HEK293 (cell line): ENCODE data around the gene TSPAN9.
A peak's percentile ranks its signal among the peaks of the same experiment; 100 is the strongest.

Experiments
- CTCF ChIA-PET: fragments of 350-600 bp; formaldehyde crosslinking; extraction: SDS; loops from one replicate; lab custom pipeline; 2021; ENCODE audit warnings: antibody characterized with exemption; lab: Yijun Ruan, JAX
- POLR2A ChIA-PET: fragments of 300-600 bp; formaldehyde crosslinking; extraction: SDS; loops from one replicate; lab custom pipeline; 2020; ENCODE audit warnings: antibody characterized with exemption, inconsistent platforms; lab: Yijun Ruan, JAX
- H3K27ac ChIP-seq: fragments of 200-500 bp; sonication (Bioruptor generic); 2 replicates; pipeline ENCODE4 v1.5.1; 2014; ENCODE audit warnings: low read depth, low read length, control low read depth, inconsistent platforms; ENCODE audit errors: extremely low read depth
- H3K36me3 ChIP-seq, 2 experiments: fragments of 200-500 bp in 1 of 2; sonication (Bioruptor generic) in 1 of 2; 1 replicate in 1 of 2; 2 replicates in 1 of 2; pipeline ENCODE4 v1.5.1; 2014 to 2017; ENCODE audit warnings: inconsistent platforms in 2 of 2, low read length in 2 of 2; ENCODE audit not compliant: control insufficient read depth in 2 of 2, insufficient read depth in 1 of 2
- H3K4me1 ChIP-seq: fragments of 200-500 bp; sonication (Bioruptor generic); 2 replicates; pipeline ENCODE4 v1.5.1; 2014; ENCODE audit warnings: mild to moderate bottlenecking, low read length, inconsistent platforms; ENCODE audit not compliant: control insufficient read depth, insufficient read depth
- H3K4me3 ChIP-seq: 2 replicates; pipeline ENCODE4 v1.5.1; 2011; ENCODE audit warnings: low read depth, mild to moderate bottlenecking, control low read depth, low read length, moderate library complexity
- H3K9me3 ChIP-seq: fragments of 200-500 bp; sonication (Bioruptor generic); 2 replicates; pipeline ENCODE4 v1.5.1; 2014; ENCODE audit warnings: low read depth, low read length, inconsistent platforms; ENCODE audit not compliant: control insufficient read depth, insufficient read depth
- KLF1 ChIP-seq: fragments of 450-650 bp; formaldehyde crosslinking; IDR thresholded peaks from 2 replicates; pipeline ENCODE4 v1.5.1; 2016; ENCODE audit warnings: missing biosample characterization, missing genetic modification characterization
- SCRT1 ChIP-seq: fragments of 450-650 bp; formaldehyde crosslinking; IDR thresholded peaks from 2 replicates; pipeline ENCODE4 v1.5.1; 2016; ENCODE audit warnings: missing biosample characterization, missing genetic modification characterization, borderline replicate concordance
- ZBTB20 ChIP-seq: fragments of 450-650 bp; formaldehyde crosslinking; IDR thresholded peaks from 2 replicates; pipeline ENCODE4 v1.5.1; 2016; ENCODE audit warnings: missing biosample characterization, missing genetic modification characterization
- ZIC2 ChIP-seq: fragments of 450-650 bp; formaldehyde crosslinking; IDR thresholded peaks from 2 replicates; pipeline ENCODE4 v1.5.1; 2016; ENCODE audit warnings: missing biosample characterization, missing genetic modification characterization
- ZNF23 ChIP-seq: fragments of 450-650 bp; formaldehyde crosslinking; IDR thresholded peaks from 2 replicates; pipeline ENCODE4 v1.5.1; 2016; ENCODE audit warnings: missing biosample characterization, missing genetic modification characterization, borderline replicate concordance
- ZNF335 ChIP-seq: fragments of 450-650 bp; formaldehyde crosslinking; conservative IDR thresholded peaks from 2 replicates; pipeline ENCODE4 v1.5.1; 2016; ENCODE audit warnings: missing biosample characterization, missing genetic modification characterization
- ZNF398 ChIP-seq: fragments of 450-650 bp; formaldehyde crosslinking; IDR thresholded peaks from 2 replicates; pipeline ENCODE4 v1.5.1; 2017; ENCODE audit warnings: missing biosample characterization, missing genetic modification characterization
- ZNF585B ChIP-seq: fragments of 450-650 bp; formaldehyde crosslinking; IDR thresholded peaks from 2 replicates; pipeline ENCODE4 v1.5.1; 2016; ENCODE audit warnings: missing biosample characterization, missing genetic modification characterization
- ZNF660 ChIP-seq: fragments of 450-650 bp; IDR thresholded peaks from 2 replicates; pipeline ENCODE4 v1.5.1; 2018; ENCODE audit warnings: missing biosample characterization, mild to moderate bottlenecking, missing genetic modification characterization
- ZNF677 ChIP-seq: fragments of 450-650 bp; IDR thresholded peaks from 2 replicates; pipeline ENCODE4 v1.5.0; 2018; ENCODE audit warnings: missing biosample characterization, mild to moderate bottlenecking, missing genetic modification characterization, moderate library complexity
- ZNF701 ChIP-seq: fragments of 450-650 bp; formaldehyde crosslinking; IDR thresholded peaks from 2 replicates; pipeline ENCODE4 v1.5.1; 2016; ENCODE audit warnings: missing biosample characterization, missing genetic modification characterization
- ZNF76 ChIP-seq: fragments of 450-650 bp; formaldehyde crosslinking; IDR thresholded peaks from 2 replicates; pipeline ENCODE4; 2016; ENCODE audit warnings: low read depth, missing biosample characterization, missing genetic modification characterization, borderline replicate concordance
- ZSCAN30 ChIP-seq: fragments of 450-650 bp; IDR thresholded peaks from 2 replicates; pipeline ENCODE4 v1.5.1; 2018; ENCODE audit warnings: missing biosample characterization, mild to moderate bottlenecking, missing genetic modification characterization, moderate library complexity
- TF ChIP-seq, protein P1 (sequence below): fragments of 450-650 bp; IDR thresholded peaks from 2 replicates; pipeline ENCODE4 v1.5.1; 2018; ENCODE audit warnings: missing biosample characterization, mild to moderate bottlenecking, missing genetic modification characterization
- TF ChIP-seq, protein P2 (sequence below): fragments of 450-650 bp; IDR thresholded peaks from 2 replicates; pipeline ENCODE4 v1.5.1; 2018; ENCODE audit warnings: missing biosample characterization, missing genetic modification characterization
- TF ChIP-seq, protein P3 (sequence below): fragments of 450-650 bp; formaldehyde crosslinking; IDR thresholded peaks from 2 replicates; pipeline ENCODE4 v1.5.1; 2016; ENCODE audit warnings: missing biosample characterization, missing genetic modification characterization

TSPAN9 gene

DNA sequence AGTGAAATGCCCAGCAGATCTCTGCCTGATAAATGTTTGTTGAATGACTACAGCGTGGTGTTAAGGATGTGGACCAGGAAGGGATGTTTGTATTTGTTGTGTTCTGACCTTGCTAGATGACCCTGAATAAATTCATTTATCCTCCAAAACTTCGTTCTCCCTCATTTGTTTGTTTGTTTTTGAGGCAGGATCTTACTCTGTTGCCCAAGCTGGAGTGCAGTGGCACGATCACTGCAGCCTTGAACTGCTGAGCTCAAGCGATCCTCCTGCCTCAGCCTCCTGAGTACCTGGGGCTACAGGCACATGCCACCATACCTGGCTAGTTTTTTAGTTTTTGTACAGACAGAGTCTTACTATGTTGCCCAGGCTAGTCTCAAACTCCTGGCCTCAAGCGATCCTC lies 96.7 kb downstream of the TSPAN9 start:
- ChIA-PET CTCF (interaction anchor here (0.7 to 0.8 kb wide), 2 partner anchors 31 to 39 kb away, joined by 3 to 4 read pairs; no protein-coding TSS in a partner anchor), POLR2A (no interaction called here)
- no peak overlapping the region for H3K27ac ChIP-seq
- peaks cover 17% of the 10 kb centered on the region for H3K4me1 ChIP-seq
- TF ChIP-seq ZNF398 (tag by site-specific recombination) (no peak), KLF1 (no peak), ZNF677 (tag by site-specific recombination) (no peak), ZSCAN30 (tag by site-specific recombination) (no peak), ZBTB20 (no peak), ZNF23 (tag by site-specific recombination) (no peak), ZNF76 (tag by site-specific recombination) (no peak), SCRT1 (tag by site-specific recombination) (no peak), ZNF585B (no peak), ZNF660 (tag by site-specific recombination) (no peak), ZNF335 (no peak)
- TF ChIP-seq, protein P1, sequence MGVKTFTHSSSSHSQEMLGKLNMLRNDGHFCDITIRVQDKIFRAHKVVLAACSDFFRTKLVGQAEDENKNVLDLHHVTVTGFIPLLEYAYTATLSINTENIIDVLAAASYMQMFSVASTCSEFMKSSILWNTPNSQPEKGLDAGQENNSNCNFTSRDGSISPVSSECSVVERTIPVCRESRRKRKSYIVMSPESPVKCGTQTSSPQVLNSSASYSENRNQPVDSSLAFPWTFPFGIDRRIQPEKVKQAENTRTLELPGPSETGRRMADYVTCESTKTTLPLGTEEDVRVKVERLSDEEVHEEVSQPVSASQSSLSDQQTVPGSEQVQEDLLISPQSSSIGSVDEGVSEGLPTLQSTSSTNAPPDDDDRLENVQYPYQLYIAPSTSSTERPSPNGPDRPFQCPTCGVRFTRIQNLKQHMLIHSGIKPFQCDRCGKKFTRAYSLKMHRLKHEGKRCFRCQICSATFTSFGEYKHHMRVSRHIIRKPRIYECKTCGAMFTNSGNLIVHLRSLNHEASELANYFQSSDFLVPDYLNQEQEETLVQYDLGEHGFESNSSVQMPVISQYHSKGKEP (tag by site-specific recombination): no peak
- TF ChIP-seq, protein P2, sequence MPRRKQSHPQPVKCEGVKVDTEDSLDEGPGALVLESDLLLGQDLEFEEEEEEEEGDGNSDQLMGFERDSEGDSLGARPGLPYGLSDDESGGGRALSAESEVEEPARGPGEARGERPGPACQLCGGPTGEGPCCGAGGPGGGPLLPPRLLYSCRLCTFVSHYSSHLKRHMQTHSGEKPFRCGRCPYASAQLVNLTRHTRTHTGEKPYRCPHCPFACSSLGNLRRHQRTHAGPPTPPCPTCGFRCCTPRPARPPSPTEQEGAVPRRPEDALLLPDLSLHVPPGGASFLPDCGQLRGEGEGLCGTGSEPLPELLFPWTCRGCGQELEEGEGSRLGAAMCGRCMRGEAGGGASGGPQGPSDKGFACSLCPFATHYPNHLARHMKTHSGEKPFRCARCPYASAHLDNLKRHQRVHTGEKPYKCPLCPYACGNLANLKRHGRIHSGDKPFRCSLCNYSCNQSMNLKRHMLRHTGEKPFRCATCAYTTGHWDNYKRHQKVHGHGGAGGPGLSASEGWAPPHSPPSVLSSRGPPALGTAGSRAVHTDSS: no peak
- TF ChIP-seq, protein P3, sequence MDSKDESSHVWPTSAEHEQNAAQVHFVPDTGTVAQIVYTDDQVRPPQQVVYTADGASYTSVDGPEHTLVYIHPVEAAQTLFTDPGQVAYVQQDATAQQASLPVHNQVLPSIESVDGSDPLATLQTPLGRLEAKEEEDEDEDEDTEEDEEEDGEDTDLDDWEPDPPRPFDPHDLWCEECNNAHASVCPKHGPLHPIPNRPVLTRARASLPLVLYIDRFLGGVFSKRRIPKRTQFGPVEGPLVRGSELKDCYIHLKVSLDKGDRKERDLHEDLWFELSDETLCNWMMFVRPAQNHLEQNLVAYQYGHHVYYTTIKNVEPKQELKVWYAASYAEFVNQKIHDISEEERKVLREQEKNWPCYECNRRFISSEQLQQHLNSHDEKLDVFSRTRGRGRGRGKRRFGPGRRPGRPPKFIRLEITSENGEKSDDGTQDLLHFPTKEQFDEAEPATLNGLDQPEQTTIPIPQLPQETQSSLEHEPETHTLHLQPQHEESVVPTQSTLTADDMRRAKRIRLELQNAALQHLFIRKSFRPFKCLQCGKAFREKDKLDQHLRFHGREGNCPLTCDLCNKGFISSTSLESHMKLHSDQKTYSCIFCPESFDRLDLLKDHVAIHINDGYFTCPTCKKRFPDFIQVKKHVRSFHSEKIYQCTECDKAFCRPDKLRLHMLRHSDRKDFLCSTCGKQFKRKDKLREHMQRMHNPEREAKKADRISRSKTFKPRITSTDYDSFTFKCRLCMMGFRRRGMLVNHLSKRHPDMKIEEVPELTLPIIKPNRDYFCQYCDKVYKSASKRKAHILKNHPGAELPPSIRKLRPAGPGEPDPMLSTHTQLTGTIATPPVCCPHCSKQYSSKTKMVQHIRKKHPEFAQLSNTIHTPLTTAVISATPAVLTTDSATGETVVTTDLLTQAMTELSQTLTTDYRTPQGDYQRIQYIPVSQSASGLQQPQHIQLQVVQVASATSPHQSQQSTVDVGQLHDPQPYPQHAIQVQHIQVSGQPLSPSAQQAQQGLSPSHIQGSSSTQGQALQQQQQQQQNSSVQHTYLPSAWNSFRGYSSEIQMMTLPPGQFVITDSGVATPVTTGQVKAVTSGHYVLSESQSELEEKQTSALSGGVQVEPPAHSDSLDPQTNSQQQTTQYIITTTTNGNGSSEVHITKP (tag by site-specific recombination): no peak
- H3K36me3 ChIP-seq: no peaks in the 10 kb centered on the region
- H3K9me3 ChIP-seq: no peaks in the 10 kb centered on the region
- H3K4me3 ChIP-seq: no peak overlapping the region

DNA sequence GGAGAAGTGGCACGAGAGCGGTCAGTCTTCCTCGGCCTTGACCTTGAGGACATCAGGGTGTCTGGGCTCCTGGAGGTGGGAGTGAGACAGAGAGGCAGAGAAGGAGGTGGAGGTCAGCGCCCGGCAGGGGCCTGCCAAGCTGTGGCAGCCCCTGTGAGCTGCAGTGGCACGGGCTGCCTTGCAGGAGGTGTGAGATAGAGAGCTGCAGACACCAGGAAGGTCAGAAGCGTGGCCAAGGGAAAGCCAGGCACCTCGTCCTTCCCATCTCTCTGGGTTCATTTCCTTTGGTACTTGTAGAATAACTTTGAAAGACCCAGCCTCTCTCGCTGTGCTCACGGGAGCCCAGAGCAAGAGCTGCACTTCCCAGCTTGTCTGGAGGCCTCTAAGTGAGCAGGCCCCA lies 98.1 kb downstream of the TSPAN9 start:
- POLR2A ChIA-PET: no interaction called here
- Histone ChIP-seq H3K36me3 (no peaks in the 10 kb centered on the region), H3K4me3 (no peak overlapping the region), H3K9me3 (no peaks in the 10 kb centered on the region), H3K27ac (no peak overlapping the region), H3K4me1 (peaks cover 11% of the 10 kb centered on the region)
- TF ChIP-seq ZNF701 (tag by site-specific recombination): no peak
- peak; percentile 14; the same call in 1 of the 2 replicates for TF ChIP-seq ZIC2 (tag by site-specific recombination)
- CTCF ChIA-PET: interaction anchor here (1.5 kb wide), 1 partner anchor 28 kb away, joined by 3 read pairs; no protein-coding TSS in a partner anchor
